ENCODE data around the gene C14orf180. TPM values are rescaled to one million over a fixed set of nuclear protein-coding genes. Genes with fewer than 3 reads are reported as not detected.

Gene C14orf180
- total RNA-seq, 1 experiment from 2014 or later: not detected

- H3K27me3 ChIP-seq (ENCODE audit: control insufficient read depth, insufficient read depth, low read length): no peaks in the 10 kb centered on the region
- POLR2A ChIA-PET: no interaction called here
- in situ Hi-C loops (cut with HindIII; ENCODE audit: low pct_unique_long_range_greater_than_20kb, low sequenced_read_pairs): no loop called here
These were observed 1.4 kb downstream of the C14orf180 start for GRCh38 chr14:104580961-104581360.

DNA sequence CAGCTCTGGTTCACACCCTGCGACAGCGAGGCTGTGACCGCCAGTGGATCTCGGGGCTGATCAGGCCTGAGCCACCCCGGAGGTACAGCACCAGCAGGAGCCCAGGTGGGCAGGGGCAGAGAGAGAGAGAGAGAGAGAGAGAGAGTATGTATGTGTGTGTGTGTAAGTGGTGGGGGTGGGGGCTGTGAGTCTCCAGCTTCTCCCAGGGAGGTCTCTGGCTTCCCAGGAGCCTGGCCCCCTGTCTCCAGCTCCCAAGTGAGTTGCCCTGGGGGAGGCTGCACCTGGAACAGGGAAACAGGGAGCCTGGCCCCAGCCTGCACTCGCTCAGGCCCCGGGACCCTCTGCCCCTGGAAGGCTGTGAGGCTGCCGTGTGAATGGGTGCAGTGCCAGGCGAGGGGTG lies 2.0 kb downstream of the C14orf180 start:
- TF ChIP-seq SIN3A (IDR thresholded peaks at IDR 0.05; ENCODE audit: borderline replicate concordance, insufficient read depth, low read depth, low read length) (no peak), CTCF (IDR thresholded peaks at IDR 0.05) (no peak), TCF7L2 (IDR thresholded peaks at IDR 0.05; ENCODE audit: low read depth, low read length) (no peak), POLR2AphosphoS5 (IDR thresholded peaks at IDR 0.05; ENCODE audit: low read depth, low read length) (no peak), REST (IDR thresholded peaks at IDR 0.05; ENCODE audit: insufficient read depth in 1 of 2, low read depth in 2 of 2, low read length in 1 of 2) (no peak)
- BruUV-seq (replicated peaks): no TSS peak
- DNase-seq (ENCODE audit: low read depth, low spot score) (no peak), ATAC-seq (no peak)
- Histone ChIP-seq H3K4me3 (ENCODE audit: low read depth in 2 of 2, low read length in 2 of 2) (no peak overlapping the region), H3K4me1 (ENCODE audit: control insufficient read depth, insufficient read depth, low read length) (no peaks in the 10 kb centered on the region), H3K27me3 (ENCODE audit: control insufficient read depth, insufficient read depth, low read length) (no peaks in the 10 kb centered on the region), H3K9me3 (ENCODE audit: control insufficient read depth, insufficient read depth, low read depth, low read length) (no peaks in the 10 kb centered on the region), H3K36me3 (ENCODE audit: control insufficient read depth, insufficient read depth, low read length) (no peaks in the 10 kb centered on the region), H3K27ac (ENCODE audit: low read length) (no peak overlapping the region)
- ChIA-PET POLR2A (no interaction called here), CTCF (no interaction called here)
- intact Hi-C loops (cut with micrococcal nuclease; ENCODE audit: unreplicated experiment): no loop called here
- in situ Hi-C loops (cut with HindIII; ENCODE audit: low pct_unique_long_range_greater_than_20kb, low sequenced_read_pairs): no loop called here

More at GRCh38 chr14:104580961-104581360, 1.4 kb downstream of the C14orf180 start:
- no peaks in the 10 kb centered on the region for H3K4me1 ChIP-seq (ENCODE audit: control insufficient read depth, insufficient read depth, low read length)
- no peak overlapping the region for H3K4me3 ChIP-seq (ENCODE audit: low read depth in 2 of 2, low read length in 2 of 2)
- ATAC-seq (no peak), DNase-seq (ENCODE audit: low read depth, low spot score) (no peak)
- no peak overlapping the region for H3K27ac ChIP-seq (ENCODE audit: low read length)
- no peaks in the 10 kb centered on the region for H3K9me3 ChIP-seq (ENCODE audit: control insufficient read depth, insufficient read depth, low read depth, low read length)
- BruUV-seq (replicated peaks): no TSS peak
- TF ChIP-seq REST (IDR thresholded peaks at IDR 0.05; ENCODE audit: insufficient read depth in 1 of 2, low read depth in 2 of 2, low read length in 1 of 2) (no peak), CTCF (IDR thresholded peaks at IDR 0.05) (no peak), POLR2AphosphoS5 (IDR thresholded peaks at IDR 0.05; ENCODE audit: low read depth, low read length) (no peak), TCF7L2 (IDR thresholded peaks at IDR 0.05; ENCODE audit: low read depth, low read length) (no peak), SIN3A (IDR thresholded peaks at IDR 0.05; ENCODE audit: borderline replicate concordance, insufficient read depth, low read depth, low read length) (no peak)
- H3K36me3 ChIP-seq (ENCODE audit: control insufficient read depth, insufficient read depth, low read length): no peaks in the 10 kb centered on the region
- intact Hi-C loops (cut with micrococcal nuclease; ENCODE audit: unreplicated experiment): no loop called here
- CTCF ChIA-PET: no interaction called here
